RKO (cell line): ENCODE measurements around the gene STK16.
"Not testable (repeated sequence)": the region's sequence is repeated elsewhere in the genome, so short reads cannot be mapped to it uniquely, and the experiment has no call there.

Source experiments
- DNase-seq: peaks from one replicate; pipeline ENCODE4 v3.0.0-alpha.2; 2016; ENCODE audit warnings: low spot score

Gene STK16

GRCh38 chr2:219245148-219245898 is at the start of gene STK16, which contains the start of gene GLB1L:
TSS of gene STK16 (plus strand) at chr2:219245479. CDS start at chr2:219246000, 521 bp downstream.
TSS of gene GLB1L (minus strand) at chr2:219245444. CDS start at chr2:219243573, 1,871 bp downstream.
- peak; percentile 93 for DNase-seq

- DNase-seq, result no peak
Observed at GRCh38 chr2:219197388-219197787, 47.9 kb upstream of the STK16 start.

- DNase-seq, result no peak
Observed at GRCh38 chr2:219198974-219199373, 46.3 kb upstream of the STK16 start.

GRCh38 chr2:219199470-219200211 is 45.6 kb upstream of the STK16 start:
- no peak for DNase-seq

GRCh38 chr2:219200502-219201326 is 44.6 kb upstream of the STK16 start:
- not testable (repeated sequence) for DNase-seq

- not testable (repeated sequence) for DNase-seq
Observed at GRCh38 chr2:219201331-219201730, 43.9 kb upstream of the STK16 start.

- DNase-seq, result no peak
Observed at GRCh38 chr2:219204425-219205164, 40.7 kb upstream of the STK16 start.

GRCh38 chr2:219205165-219205538 is 40.1 kb upstream of the STK16 start:
- DNase-seq, result no peak

- no peak for DNase-seq
Observed at GRCh38 chr2:219205981-219206327, 39.3 kb upstream of the STK16 start.

GRCh38 chr2:219206328-219207133 is 38.7 kb upstream of the STK16 start, which contains the start of gene ZFAND2B:
TSS of gene ZFAND2B (plus strand) at chr2:219206782. CDS start at chr2:219206988, 206 bp downstream.
- DNase-seq, result peak; percentile 94

GRCh38 chr2:219207134-219207883 is 38.0 kb upstream of the STK16 start:
- no peak for DNase-seq

GRCh38 chr2:219207884-219208740 is 37.2 kb upstream of the STK16 start:
- peak; percentile 39 for DNase-seq

- DNase-seq, result no peak
Observed at GRCh38 chr2:219209236-219210195, 35.8 kb upstream of the STK16 start.

GRCh38 chr2:219210196-219210885 is 34.9 kb upstream of the STK16 start:
- no peak for DNase-seq

- DNase-seq, result no peak
Observed at GRCh38 chr2:219210886-219211362, 34.4 kb upstream of the STK16 start.

- DNase-seq, result no peak
Observed at GRCh38 chr2:219213026-219213415, 32.3 kb upstream of the STK16 start.

GRCh38 chr2:219213486-219214071 is 31.7 kb upstream of the STK16 start:
- no peak for DNase-seq
